Activated T-helper 9 cell treated with anti-CD3 and anti-CD28 coated beads, Interleukin-2, amount 50 U/mL, for 16 hours (primary cell): ENCODE data around the gene SSH3.
"Not testable (repeated sequence)": the region's sequence is repeated elsewhere in the genome, so short reads cannot be mapped to it uniquely, and the experiment has no call there.

Experiments used
- DNase-seq: peaks from one replicate; pipeline ENCODE4 v3.0.0-alpha.2; 2020; ENCODE audit warnings: low read depth

SSH3 gene

GRCh38 chr11:67312187-67313021 is 9.1 kb downstream of the SSH3 start:
- DNase-seq: peak; percentile 33

DNA sequence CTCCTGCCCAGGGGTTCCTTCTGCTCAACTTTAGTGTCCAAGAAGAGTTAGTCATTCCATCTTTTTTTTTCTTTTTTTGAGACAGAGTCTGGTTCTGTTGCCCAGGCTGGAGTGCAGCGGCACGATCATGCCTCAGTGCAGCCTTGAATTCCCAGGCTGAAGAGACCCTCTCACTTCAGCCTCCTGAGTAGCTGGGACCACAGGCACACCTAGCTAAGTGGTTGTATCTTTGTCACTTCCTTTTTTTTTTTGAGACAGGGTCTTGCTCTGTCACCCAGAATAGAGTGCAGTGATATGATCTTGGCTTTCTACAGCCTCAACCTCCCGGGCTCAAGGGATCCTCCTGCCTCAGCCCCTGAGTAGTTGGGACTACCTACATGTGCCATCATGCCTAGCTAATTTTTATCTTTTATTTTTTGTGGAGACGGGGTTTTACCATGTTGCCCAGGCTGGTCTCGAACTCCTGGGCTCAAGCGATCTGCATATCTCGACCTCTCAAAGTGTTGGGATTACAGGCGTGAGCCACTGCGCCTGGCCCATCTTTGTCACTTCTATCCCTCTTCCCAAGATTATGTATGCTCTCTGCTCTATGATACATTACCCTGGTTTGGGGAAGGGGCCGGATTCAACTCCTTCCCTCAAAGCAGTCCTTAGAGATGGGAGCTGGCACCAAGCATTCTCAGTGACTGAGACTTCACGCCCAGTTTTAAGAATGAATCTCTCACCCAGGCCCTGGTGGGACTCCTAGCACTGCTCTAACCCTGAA is 10.0 kb downstream of the SSH3 start:
- DNase-seq: no peak

DNA sequence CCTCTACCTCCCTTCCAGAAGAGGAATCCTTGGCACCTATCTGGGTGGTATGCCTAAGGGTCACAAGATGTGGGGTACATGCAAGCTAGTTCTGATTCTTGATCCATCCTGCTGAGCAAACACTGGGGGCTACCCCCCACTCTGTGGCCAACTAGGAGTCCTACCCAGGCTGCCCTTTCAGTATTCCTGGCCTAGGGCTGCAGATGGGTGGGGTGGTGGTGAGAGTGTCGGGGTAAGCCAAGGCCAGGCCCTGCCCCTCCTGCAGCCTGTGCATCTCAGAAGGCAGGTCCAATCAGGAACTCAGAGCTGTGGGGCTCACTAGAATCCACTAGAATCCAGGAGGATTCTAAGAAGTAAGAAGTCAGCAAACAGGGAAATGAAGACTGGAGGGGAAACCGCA is 10.9 kb downstream of the SSH3 start:
- no peak for DNase-seq

GRCh38 chr11:67315325-67315909 is 12.1 kb downstream of the SSH3 start:
- DNase-seq: no peak

DNA sequence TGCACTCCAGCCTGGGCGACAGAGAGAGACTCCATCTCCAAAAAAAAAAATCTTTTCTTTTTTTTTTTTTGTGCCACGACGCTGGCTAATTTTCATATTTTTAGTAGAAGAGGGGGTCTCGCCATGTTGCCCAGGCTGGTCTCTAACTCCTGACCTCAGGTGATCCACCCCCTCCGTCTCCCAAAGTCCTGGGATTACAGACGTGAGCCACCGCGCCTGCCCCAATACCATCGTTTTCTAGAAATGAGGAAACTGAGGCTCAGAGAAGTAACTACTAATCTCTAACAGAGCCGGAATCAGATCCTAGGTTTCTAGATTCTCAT is 13.5 kb downstream of the SSH3 start:
- no peak for DNase-seq

DNA sequence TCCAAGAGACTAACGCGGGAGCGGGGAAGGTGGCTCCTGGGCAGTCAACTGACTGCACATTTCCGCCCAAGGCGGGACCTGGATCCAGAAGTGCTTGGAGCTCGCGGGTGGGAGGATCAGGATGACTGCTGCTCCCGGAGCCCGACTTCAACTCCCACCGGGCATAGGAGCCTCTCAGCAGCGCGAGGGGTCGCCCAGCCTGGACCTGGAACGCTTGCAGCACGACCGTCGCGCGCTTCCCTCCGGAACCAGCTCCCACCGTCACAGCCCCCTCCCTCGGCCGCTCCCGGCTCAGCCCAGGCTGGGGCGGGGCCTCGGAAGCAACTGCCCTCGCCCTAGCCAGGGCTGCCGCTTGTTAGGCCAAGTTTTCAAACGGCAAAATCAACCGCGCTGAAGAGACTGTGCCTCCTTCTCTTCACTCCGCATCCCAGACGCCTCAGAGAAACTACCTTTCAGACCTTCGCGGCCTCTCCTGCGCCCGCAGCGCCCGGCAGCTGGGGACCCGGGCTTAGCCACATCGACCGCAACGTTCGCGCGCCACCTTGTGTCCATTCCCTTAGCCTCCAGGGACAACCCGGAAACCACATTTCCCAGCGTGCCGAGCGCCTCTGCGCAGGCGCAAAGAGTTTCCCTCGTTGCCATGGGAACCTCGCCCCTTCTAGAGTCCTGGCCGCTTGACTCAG is 14.0 kb downstream of the SSH3 start:
- DNase-seq: peak; percentile 97

GRCh38 chr11:67317888-67318555 is 14.7 kb downstream of the SSH3 start:
- DNase-seq: no peak

DNA sequence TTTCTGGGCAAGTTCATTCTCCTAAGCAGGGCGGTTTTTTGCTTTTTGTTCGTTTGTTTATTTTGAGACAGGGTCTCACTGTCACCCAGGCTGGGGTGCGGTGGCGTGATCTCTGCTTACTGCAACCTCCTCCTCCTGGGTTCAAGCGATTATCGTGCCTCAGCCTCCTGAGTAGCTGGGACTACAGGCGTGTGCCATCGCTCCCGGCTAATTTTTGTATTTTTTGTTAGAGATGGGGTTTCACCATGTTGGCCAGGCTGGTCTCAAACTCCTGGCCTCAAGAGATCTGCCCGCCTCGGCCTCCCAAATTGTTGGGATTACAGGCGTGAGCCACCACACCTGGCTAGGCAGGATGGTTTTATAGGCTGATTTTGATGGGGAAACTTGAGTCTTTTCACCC is 15.5 kb downstream of the SSH3 start:
- DNase-seq: not testable (repeated sequence)

DNA sequence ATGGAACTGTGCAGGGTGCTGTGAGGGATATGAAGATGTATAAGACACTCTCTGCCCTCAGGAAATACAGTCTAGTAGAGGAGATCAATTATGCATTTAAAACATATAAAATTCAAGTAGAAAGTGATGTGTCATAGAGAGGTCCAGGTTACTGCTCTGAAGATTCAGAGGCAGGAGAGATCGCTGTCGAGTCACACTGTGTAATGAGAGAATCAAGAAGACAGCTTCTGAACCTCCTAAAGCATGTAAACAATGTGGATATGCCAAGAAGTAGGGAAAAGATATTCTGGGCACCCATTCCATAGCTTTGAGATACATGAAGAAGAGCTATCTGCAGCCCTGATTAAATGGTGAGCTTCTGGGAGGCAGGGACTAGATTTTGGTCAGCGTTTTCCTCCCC is 16.7 kb downstream of the SSH3 start:
- no peak for DNase-seq

- no peak for DNase-seq
Measured at GRCh38 chr11:67320691-67321090, 17.4 kb downstream of the SSH3 start.

GRCh38 chr11:67321313-67321871 is 18.1 kb downstream of the SSH3 start:
- DNase-seq: no peak

GRCh38 chr11:67322049-67322448 is 18.7 kb downstream of the SSH3 start:
- no peak for DNase-seq

- no peak for DNase-seq
Measured at GRCh38 chr11:67323526-67323925, 20.2 kb downstream of the SSH3 start.

- no peak for DNase-seq
Measured at GRCh38 chr11:67332081-67332691, 28.9 kb downstream of the SSH3 start.

DNA sequence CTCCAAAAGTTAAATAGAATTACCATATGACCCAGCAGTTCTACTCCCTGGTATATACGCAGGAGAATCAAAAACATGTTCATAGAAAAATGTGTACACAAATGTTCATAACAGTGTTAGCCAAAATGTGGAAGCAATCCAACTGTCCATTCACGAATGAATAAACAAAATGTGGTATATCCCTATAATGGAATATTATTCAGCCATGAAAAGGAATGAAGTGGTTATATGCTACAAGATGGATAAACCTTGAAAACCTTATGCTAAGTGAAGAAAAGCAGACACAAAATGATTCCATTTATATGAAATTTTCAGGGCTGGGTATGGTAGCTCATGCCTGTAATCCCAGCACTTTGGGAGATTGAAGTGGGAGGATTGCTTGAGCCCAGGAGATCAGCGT is 33.9 kb downstream of the SSH3 start:
- DNase-seq: no peak

- no peak for DNase-seq
Measured at GRCh38 chr11:67344264-67344663, 40.9 kb downstream of the SSH3 start.

- DNase-seq: no peak
Measured at GRCh38 chr11:67345247-67345919, 42.1 kb downstream of the SSH3 start.

GRCh38 chr11:67345920-67346819 is 42.8 kb downstream of the SSH3 start:
- DNase-seq: no peak

- no peak for DNase-seq
Measured at GRCh38 chr11:67347964-67348749, 44.8 kb downstream of the SSH3 start.
